Caco-2 (cell line): ENCODE measurements around the gene DEDD2. TPM values are rescaled to one million over a fixed set of nuclear protein-coding genes. Genes with fewer than 3 reads are reported as not detected.

Experiments
- BruUV-seq: library from RNA; stranded (reverse); fragments of 400-500 nt; replicated peaks from 2 replicates; lab custom pipeline; 2021; lab: Mats Ljungman, UMichigan
- CTCF ChIA-PET: fragments of 300-600 bp; sonication (Branson Sonifier 250); formaldehyde crosslinking; loops from one replicate; lab custom pipeline; 2022; ENCODE audit warnings: antibody characterized with exemption; lab: Charles Lee
- POLR2A ChIA-PET: fragments of 300-600 bp; sonication (Branson Sonifier 250); formaldehyde crosslinking; loops from one replicate; lab custom pipeline; 2022; ENCODE audit warnings: antibody characterized with exemption; lab: Charles Lee
- DNase-seq, 2 experiments: peaks; one replicate each; pipeline versions ENCODE4 v3.0.0 to v3.0.0-alpha.2; 2020 to 2022
- H3K27me3 ChIP-seq: replicated peaks from 2 replicates; pipeline ENCODE4 v1.6.0; 2011; ENCODE audit warnings: low read length; ENCODE audit not compliant: control insufficient read depth, insufficient read depth
- H3K36me3 ChIP-seq: 2 replicates; pipeline ENCODE4 v1.5.1; 2011; ENCODE audit warnings: low read length; ENCODE audit not compliant: control insufficient read depth, insufficient read depth
- H3K4me1 ChIP-seq: fragments of 250-450 bp; sonication (Bioruptor Pico); 2 replicates; pipeline ENCODE4 v1.5.1; 2020; ENCODE audit warnings: mild to moderate bottlenecking
- H3K4me3 ChIP-seq: 2 replicates; pipeline ENCODE4 v1.5.1; 2011; ENCODE audit warnings: low read depth, mild to moderate bottlenecking, control low read depth, low read length
- H3K9me3 ChIP-seq: fragments of 250-450 bp; sonication (Bioruptor Pico); 2 replicates; pipeline ENCODE4 v1.5.1; 2020; ENCODE audit warnings: mild to moderate bottlenecking, moderate library complexity
- H3K27ac Mint-ChIP-seq: one replicate; pipeline ENCODE4 v1.8.0; 2022; ENCODE audit warnings: mixed read lengths; ENCODE audit not compliant: unreplicated experiment
- H3K27me3 Mint-ChIP-seq: one replicate; pipeline ENCODE4 v1.8.0; 2022; ENCODE audit warnings: mixed read lengths; ENCODE audit not compliant: insufficient read depth, unreplicated experiment
- H3K36me3 Mint-ChIP-seq: one replicate; pipeline ENCODE4 v1.8.0; 2022; ENCODE audit warnings: mild to moderate bottlenecking, mixed read lengths; ENCODE audit not compliant: insufficient read depth, unreplicated experiment
- H3K4me1 Mint-ChIP-seq: one replicate; pipeline ENCODE4 v1.8.0; 2022; ENCODE audit warnings: low read depth, mixed read lengths; ENCODE audit not compliant: unreplicated experiment
- H3K4me3 Mint-ChIP-seq: one replicate; pipeline ENCODE4 v1.8.0; 2022; ENCODE audit warnings: mild to moderate bottlenecking, moderate library complexity, mixed read lengths; ENCODE audit not compliant: unreplicated experiment
- H3K9me3 Mint-ChIP-seq: one replicate; pipeline ENCODE4 v1.8.0; 2022; ENCODE audit warnings: mixed read lengths; ENCODE audit not compliant: unreplicated experiment
- intact Hi-C: fragments of 100-400 bp; cut with micrococcal nuclease; formaldehyde crosslinking; loops from one replicate; pipeline ENCODE4 v1.10.0; 2022; ENCODE audit not compliant: unreplicated experiment
- total RNA-seq: library from RNA; stranded (reverse); gene quantifications from 2 replicates; pipeline ENCODE4 v1.2.3, GENCODE V29; 2022
- TF ChIP-seq, protein P1 (sequence below), 2 experiments: fragments of 200-600 bp in 1 of 2; IDR thresholded peaks; 1 replicate in 1 of 2; 2 replicates in 1 of 2; pipeline versions ENCODE4 v1.5.1 to v1.8.0; 2011 to 2022; ENCODE audit warnings: antibody characterized with exemption in 1 of 2, control low read depth in 1 of 2, inconsistent platforms in 1 of 2, low read depth in 1 of 2, low read length in 1 of 2, mild to moderate bottlenecking in 1 of 2, moderate library complexity in 1 of 2; ENCODE audit not compliant: insufficient read depth in 1 of 2, severe bottlenecking in 1 of 2, unreplicated experiment in 1 of 2

The DEDD2 gene
- total RNA-seq, 1 experiment from 2014 or later = 31.2 TPM

GRCh38 chr19:42253245-42254088 lies 36.0 kb upstream of the DEDD2 start:
- Histone ChIP-seq H3K4me3 (peak overlapping the region; percentile 74), H3K4me1 (peaks cover 25% of the 10 kb centered on the region), H3K36me3 (peaks cover 5% of the 10 kb centered on the region), H3K27me3 (no peaks in the 10 kb centered on the region), H3K9me3 (no peaks in the 10 kb centered on the region)
- intact Hi-C loops = loop anchor here (1.0 kb wide), 1 partner anchor 9 kb away; no protein-coding TSS in a partner anchor
- Mint-ChIP-seq H3K4me1 (peaks cover 21% of the 10 kb centered on the region), H3K36me3 (peaks cover 59% of the 10 kb centered on the region), H3K27ac (peak overlapping the region; percentile 89), H3K27me3 (no peaks in the 10 kb centered on the region), H3K9me3 (no peaks in the 10 kb centered on the region), H3K4me3 (peak overlapping the region; percentile 87)
- POLR2A ChIA-PET = interaction anchor here (1.0 kb wide), 1 partner anchor 11 kb away, joined by 5 read pairs; no protein-coding TSS in a partner anchor
- DNase-seq = peak; percentile 92 to 94
- TF ChIP-seq, protein P1, sequence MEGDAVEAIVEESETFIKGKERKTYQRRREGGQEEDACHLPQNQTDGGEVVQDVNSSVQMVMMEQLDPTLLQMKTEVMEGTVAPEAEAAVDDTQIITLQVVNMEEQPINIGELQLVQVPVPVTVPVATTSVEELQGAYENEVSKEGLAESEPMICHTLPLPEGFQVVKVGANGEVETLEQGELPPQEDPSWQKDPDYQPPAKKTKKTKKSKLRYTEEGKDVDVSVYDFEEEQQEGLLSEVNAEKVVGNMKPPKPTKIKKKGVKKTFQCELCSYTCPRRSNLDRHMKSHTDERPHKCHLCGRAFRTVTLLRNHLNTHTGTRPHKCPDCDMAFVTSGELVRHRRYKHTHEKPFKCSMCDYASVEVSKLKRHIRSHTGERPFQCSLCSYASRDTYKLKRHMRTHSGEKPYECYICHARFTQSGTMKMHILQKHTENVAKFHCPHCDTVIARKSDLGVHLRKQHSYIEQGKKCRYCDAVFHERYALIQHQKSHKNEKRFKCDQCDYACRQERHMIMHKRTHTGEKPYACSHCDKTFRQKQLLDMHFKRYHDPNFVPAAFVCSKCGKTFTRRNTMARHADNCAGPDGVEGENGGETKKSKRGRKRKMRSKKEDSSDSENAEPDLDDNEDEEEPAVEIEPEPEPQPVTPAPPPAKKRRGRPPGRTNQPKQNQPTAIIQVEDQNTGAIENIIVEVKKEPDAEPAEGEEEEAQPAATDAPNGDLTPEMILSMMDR (IDR thresholded peaks at IDR 0.05; ENCODE audit: insufficient read depth in 1 of 2, low read depth in 1 of 2, low read length in 1 of 2, severe bottlenecking in 1 of 2, unreplicated experiment in 1 of 2) = no peak
- no TSS peak for BruUV-seq
- CTCF ChIA-PET = no interaction called here

DNA sequence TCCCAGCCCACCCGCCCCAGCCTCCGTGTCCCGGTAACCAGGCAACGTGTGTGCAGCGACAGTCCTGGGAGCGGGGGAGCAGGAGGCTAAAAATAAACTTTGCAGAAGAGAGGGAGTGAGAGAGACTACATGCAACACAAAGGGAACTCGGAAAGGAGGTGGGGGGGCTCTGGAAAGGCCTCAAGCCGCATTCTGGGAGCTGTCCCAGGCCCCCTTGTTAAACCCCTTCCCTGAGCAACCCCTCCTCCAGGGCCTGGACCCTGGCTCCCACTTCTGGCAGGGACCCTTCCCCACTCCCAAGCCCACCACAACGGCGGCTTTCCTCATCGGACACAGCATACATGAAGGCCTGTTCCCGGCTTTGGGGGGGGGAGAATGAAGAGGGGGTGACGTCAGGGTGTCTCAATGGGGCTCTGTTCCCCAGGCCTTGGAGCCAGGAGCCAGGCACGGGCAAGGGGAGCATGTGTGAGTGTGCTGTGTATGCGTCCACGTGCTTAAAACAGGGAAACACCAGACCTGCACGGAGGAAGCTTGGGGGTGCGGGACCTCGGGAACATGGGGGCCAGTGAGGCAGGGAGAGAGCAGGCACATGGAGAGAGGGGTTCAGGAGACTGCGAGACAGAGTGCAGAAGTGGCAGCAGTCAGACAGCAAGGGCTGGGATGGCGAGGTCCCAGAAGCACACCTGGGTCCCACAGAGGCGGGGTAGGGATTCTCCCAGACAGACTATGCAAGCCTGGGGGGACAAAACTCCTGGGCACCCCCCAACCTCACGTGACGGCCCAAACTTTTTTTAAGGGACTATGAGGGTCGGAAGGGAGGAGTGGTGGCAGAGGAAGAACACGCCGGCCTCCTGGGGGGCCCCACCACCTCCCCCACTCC lies 35.1 kb upstream of the DEDD2 start:
- no peak for DNase-seq
- Histone ChIP-seq H3K27me3 (no peaks in the 10 kb centered on the region), H3K9me3 (no peaks in the 10 kb centered on the region), H3K4me1 (peaks cover 25% of the 10 kb centered on the region), H3K4me3 (peak overlapping the region; percentile 74), H3K36me3 (peaks cover 5% of the 10 kb centered on the region)
- TF ChIP-seq, protein P1 (IDR thresholded peaks at IDR 0.05; ENCODE audit: insufficient read depth in 1 of 2, low read depth in 1 of 2, low read length in 1 of 2, severe bottlenecking in 1 of 2, unreplicated experiment in 1 of 2) = no peak
- ChIA-PET CTCF (no interaction called here), POLR2A (interaction anchor here (1.0 kb wide), 1 partner anchor 10 kb away, joined by 5 read pairs; no protein-coding TSS in a partner anchor)
- intact Hi-C loops = loop anchor here (1.0 kb wide), 1 partner anchor 8 kb away; no protein-coding TSS in a partner anchor
- H3K4me1 Mint-ChIP-seq = peaks cover 21% of the 10 kb centered on the region
- BruUV-seq = TSS peak; percentile 28
- peak overlapping the region; percentile 87 for H3K4me3 Mint-ChIP-seq
- peak overlapping the region; percentile 89 for H3K27ac Mint-ChIP-seq
- peaks cover 62% of the 10 kb centered on the region for H3K36me3 Mint-ChIP-seq
- H3K27me3 Mint-ChIP-seq = no peaks in the 10 kb centered on the region
- no peaks in the 10 kb centered on the region for H3K9me3 Mint-ChIP-seq
